GM18517 (cell line): ENCODE results near the gene CAMK2A.

ENCODE experiments used
- ATAC-seq: cut with Tn5 transposase; IDR thresholded peaks from one replicate; pipeline ENCODE4 v1.9.1; 2021; ENCODE audit warnings: mild to moderate bottlenecking, moderate library complexity; ENCODE audit not compliant: unreplicated experiment

Gene CAMK2A

GRCh38 chr5:150289551-150290390 lies at the start of gene CAMK2A:
TSS of gene CAMK2A (minus strand) at chr5:150289773. CDS start at chr5:150289625, 148 bp downstream.
- ATAC-seq, result no peak

DNA sequence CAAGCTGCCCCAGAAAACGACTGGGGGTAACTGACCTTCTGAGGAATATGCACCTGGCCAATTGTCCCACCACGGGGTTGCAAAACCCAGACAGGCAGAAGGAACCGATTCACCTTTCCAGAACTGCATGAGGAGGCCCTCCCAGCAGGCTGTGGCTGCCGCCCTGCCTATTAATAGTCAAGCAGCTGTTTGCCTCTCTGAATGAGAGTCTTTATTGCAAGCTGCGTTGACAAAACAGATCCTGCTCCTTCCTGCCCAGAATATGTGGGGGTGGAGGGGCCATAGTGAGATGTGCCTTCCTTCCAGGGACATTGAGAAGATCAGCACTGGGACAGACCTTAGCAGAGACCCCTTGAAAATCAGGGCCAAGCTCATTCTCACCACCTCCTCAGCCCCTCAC lies 49.6 kb upstream of the CAMK2A start:
- ATAC-seq, result no peak

GRCh38 chr5:150338546-150338945 lies 49.0 kb upstream of the CAMK2A start:
- ATAC-seq, result no peak

DNA sequence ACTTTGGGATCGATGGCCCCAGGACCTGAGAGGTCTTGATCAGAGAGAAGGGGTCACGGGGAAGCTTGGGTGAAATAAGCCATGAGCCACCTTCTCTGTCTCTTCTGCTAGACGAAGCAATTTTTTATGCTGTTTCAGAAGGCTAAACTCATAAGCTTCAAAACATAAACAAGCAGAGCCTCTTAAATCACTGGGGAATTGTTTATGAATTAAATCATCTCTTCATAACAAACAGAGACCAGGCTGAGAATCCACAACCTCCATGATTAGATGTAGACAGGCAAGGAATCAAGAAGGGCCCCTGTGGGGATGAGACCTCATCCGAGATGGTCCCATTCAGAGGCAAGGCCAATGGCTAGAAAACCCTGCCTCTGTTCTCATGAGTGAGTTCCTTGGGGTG lies 46.2 kb upstream of the CAMK2A start:
- ATAC-seq, result no peak

- no peak for ATAC-seq
Measured at GRCh38 chr5:150333400-150333799, 43.8 kb upstream of the CAMK2A start.

GRCh38 chr5:150329881-150330876 lies 40.6 kb upstream of the CAMK2A start:
- ATAC-seq, result no peak

DNA sequence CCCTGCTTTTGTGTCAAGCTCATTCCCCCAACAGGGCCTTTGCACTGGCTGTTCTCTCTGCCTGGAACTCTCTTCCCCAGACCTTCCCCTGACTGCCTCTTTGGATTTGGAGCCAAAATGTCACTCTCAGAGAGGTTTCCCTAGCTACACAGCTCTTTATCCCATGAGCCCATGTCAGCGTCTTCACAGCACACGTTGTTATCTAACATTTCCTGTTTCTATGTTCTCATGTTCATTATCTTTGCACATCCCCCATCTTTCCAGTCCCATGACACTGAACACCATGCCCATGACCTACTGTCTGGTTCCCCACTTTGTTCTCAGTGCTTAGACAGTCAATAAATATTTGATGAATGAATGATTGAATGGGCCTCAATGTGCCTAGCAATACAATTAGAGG lies 39.5 kb upstream of the CAMK2A start:
- ATAC-seq, result no peak

GRCh38 chr5:150328515-150328914 lies 38.9 kb upstream of the CAMK2A start:
- ATAC-seq, result no peak

DNA sequence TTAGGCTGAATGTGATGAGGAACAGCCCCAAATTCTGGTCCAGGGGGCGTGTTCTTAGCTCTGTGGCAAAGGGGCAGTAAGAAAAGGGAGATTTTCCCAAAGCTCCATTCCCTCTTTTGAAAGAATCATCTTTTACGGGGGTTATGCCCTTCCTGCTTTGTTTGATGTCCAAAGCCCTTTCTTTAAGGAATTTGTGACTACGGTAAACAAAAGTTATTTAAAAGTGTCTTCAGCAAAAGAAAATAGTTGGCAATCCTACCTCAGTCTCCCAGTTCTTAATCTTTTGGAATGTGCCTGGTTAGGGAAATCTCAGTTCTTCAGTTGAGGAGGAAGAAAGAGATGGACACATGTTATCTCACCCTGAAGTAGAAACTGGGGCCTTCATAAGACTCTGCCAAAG lies 37.6 kb upstream of the CAMK2A start:
- ATAC-seq, result no peak

DNA sequence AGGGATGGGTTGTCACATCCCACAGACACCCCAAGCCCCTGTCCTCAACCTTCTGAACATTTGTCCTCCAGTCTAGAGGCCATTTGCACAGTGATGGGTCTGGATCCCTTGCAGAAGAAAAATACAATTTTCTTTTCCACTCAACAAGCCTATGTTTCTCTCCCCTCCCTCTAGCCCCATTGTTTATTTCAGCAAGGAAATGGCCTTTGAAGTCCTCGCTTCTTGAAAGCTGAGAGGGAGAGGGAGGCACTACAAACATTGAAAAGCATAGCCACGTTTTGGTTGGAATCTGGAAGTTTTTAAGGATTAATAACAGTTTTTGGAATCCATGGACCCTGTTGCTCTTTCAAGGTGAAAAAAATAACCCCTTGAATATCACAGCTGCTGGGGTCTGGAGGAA lies 37.1 kb upstream of the CAMK2A start:
- no peak for ATAC-seq

DNA sequence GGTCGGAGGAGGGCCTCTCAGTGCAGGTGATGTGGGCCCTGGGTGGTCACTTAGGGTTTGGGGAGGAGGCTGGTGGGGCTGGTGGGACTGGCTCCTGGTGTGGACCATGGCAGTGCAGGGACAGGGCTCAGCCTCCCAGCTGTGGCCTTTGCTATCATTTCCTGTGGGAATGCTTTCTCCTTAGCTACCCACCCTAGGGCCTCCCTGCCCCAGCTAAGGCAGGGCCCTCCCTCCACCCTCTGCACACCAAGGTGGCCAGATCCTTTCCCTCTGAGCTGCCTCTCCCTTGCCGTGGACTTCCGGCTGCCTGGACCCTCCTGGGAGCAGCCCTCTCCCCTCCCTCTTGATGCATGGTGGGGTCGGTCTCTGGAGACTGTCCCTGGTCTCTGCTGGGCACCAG lies 35.9 kb upstream of the CAMK2A start:
- ATAC-seq, result no peak

GRCh38 chr5:150323819-150324218 lies 34.2 kb upstream of the CAMK2A start:
- ATAC-seq, result no peak

DNA sequence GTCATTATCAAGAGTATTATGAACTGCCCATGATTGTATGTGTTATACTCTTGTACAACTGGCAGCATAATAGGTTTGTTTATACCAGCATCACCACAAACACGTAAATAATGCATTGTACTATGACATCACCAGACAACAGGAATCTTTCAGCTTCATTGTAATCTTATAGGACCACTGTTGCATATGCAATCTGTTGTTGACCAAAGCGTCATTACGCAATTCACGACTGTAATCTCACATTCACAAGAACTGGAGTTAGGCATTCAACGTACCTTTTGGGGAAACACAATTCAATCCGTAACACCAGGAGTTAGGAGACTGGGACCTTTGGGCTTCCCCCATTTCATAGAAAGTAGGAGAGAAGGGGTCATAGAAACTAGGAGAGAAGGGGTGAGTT lies 33.5 kb upstream of the CAMK2A start:
- no peak for ATAC-seq

- ATAC-seq, result no peak
Measured at GRCh38 chr5:150322202-150322601, 32.6 kb upstream of the CAMK2A start.

- ATAC-seq, result no peak
Measured at GRCh38 chr5:150321784-150322183, 32.2 kb upstream of the CAMK2A start.

- ATAC-seq, result no peak
Measured at GRCh38 chr5:150321211-150321610, 31.6 kb upstream of the CAMK2A start.

GRCh38 chr5:150320044-150320613 lies 30.6 kb upstream of the CAMK2A start:
- ATAC-seq, result no peak

- no peak for ATAC-seq
Measured at GRCh38 chr5:150319484-150319790, 29.9 kb upstream of the CAMK2A start.

DNA sequence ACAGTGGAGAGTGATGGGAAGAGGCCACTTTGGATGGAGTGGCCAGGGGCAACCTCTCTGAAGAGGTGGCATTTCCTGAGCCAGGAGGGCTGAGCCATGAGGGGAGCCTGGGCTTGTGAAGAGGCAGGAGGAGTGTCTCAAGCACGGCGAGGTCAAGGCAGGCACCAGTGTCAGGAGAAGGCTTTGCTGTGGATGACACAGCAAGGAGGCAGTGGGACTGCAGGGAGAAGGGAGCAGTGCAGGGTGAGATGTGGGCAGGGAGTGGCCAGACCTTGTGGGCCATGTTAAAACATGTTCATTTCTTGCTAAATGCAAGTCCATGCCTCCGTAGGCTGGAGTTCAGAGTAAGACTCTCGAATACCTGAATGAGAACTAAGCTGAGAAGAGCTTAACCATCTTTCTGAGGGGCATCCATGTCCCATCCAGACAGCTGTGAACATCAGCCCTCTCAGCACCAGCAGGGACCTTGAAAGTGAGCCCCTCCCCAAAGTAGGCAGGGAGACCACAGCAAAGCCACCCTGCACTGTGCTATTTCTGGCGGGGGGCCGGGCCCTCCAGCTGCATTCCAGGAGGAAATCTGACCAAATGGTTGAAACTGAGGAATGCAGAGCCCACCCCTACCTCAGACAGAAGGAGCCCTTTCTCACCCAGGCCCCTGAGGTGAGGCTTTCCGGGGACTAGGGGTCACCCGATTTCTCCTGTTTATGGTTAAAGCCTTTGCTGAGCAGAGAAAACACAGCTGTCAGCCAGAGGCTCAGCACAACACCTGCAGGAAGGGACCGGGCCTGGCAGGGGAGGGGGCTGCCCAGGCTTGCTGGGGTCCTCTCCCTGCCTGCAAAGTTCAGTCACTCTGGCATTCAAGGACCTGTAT lies 29.3 kb upstream of the CAMK2A start:
- ATAC-seq, result no peak
